GM21390 (cell line): ENCODE data around the gene MAPKAPK2.
A peak's percentile ranks its signal among the peaks of the same experiment; 100 is the strongest.

ENCODE experiments used
- ATAC-seq: cut with Tn5 transposase; IDR thresholded peaks from one replicate; pipeline ENCODE4 v1.9.1; 2021; ENCODE audit not compliant: unreplicated experiment

MAPKAPK2 gene

GRCh38 chr1:206660136-206660535 lies 24.6 kb upstream of the MAPKAPK2 start:
- no peak for ATAC-seq

- no peak for ATAC-seq
These were observed 23.4 kb upstream of the MAPKAPK2 start for GRCh38 chr1:206661161-206661820.

- no peak for ATAC-seq
These were observed 22.2 kb upstream of the MAPKAPK2 start for GRCh38 chr1:206662396-206663092.

- no peak for ATAC-seq
These were observed 21.3 kb upstream of the MAPKAPK2 start for GRCh38 chr1:206663362-206663761.

GRCh38 chr1:206663832-206664652 lies 20.7 kb upstream of the MAPKAPK2 start:
- ATAC-seq: peak; percentile 62

- no peak for ATAC-seq
These were observed 20.0 kb upstream of the MAPKAPK2 start for GRCh38 chr1:206664740-206665139.

- no peak for ATAC-seq
These were observed 18.6 kb upstream of the MAPKAPK2 start for GRCh38 chr1:206666031-206666561.

GRCh38 chr1:206666954-206667665 lies 17.6 kb upstream of the MAPKAPK2 start:
- ATAC-seq: no peak

GRCh38 chr1:206668351-206668750 lies 16.4 kb upstream of the MAPKAPK2 start:
- no peak for ATAC-seq

- ATAC-seq: no peak
These were observed 15.8 kb upstream of the MAPKAPK2 start for GRCh38 chr1:206668874-206669410.

- no peak for ATAC-seq
These were observed 12.6 kb upstream of the MAPKAPK2 start for GRCh38 chr1:206672011-206672688.

GRCh38 chr1:206672844-206673758 lies 11.6 kb upstream of the MAPKAPK2 start:
- no peak for ATAC-seq

- ATAC-seq: no peak
These were observed 10.5 kb upstream of the MAPKAPK2 start for GRCh38 chr1:206674236-206674635.

GRCh38 chr1:206674745-206675175 lies 9.9 kb upstream of the MAPKAPK2 start:
- no peak for ATAC-seq

GRCh38 chr1:206676499-206676898 lies 8.2 kb upstream of the MAPKAPK2 start:
- no peak for ATAC-seq

GRCh38 chr1:206678490-206678889 lies 6.2 kb upstream of the MAPKAPK2 start:
- no peak for ATAC-seq

GRCh38 chr1:206679738-206680211 lies 4.9 kb upstream of the MAPKAPK2 start:
- ATAC-seq: peak; percentile 75

- no peak for ATAC-seq
These were observed 4.4 kb upstream of the MAPKAPK2 start for GRCh38 chr1:206680279-206680678.

- no peak for ATAC-seq
These were observed 3.3 kb upstream of the MAPKAPK2 start for GRCh38 chr1:206681359-206681758.
